Tibial nerve (tissue), 4 donors: ENCODE data around the gene ADGRG1. TPM values are rescaled to one million over a fixed set of nuclear protein-coding genes. Genes with fewer than 3 reads are reported as not detected.

Source experiments
- DNase-seq, 2 donors: peaks; one replicate each; pipeline ENCODE4 v3.0.0-alpha.2; 2019; ENCODE audit warnings: low spot score in 2 of 2
- H3K27ac ChIP-seq, 4 donors: fragments of 200-600 bp; sonication (generic) in 3 of 4; one replicate each; pipeline ENCODE4 v1.5.1; 2017 to 2019; ENCODE audit warnings: mild to moderate bottlenecking in 1 of 4
- H3K27me3 ChIP-seq, 2 donors: fragments of 200-600 bp; sonication (generic) in 1 of 2; one replicate each; pipeline versions ENCODE4 v1.5.1 to v1.6.0; 2017 to 2019
- H3K36me3 ChIP-seq, 3 donors: fragments of 200-600 bp; sonication (generic); one replicate each; pipeline ENCODE4 v1.5.1; 2018 to 2019
- H3K4me1 ChIP-seq, 4 donors: fragments of 200-600 bp; sonication (generic) in 3 of 4; one replicate each; pipeline ENCODE4 v1.5.1; 2017 to 2019
- H3K4me3 ChIP-seq, 4 donors: fragments of 200-600 bp; sonication (generic) in 3 of 4; one replicate each; pipeline ENCODE4 v1.5.1; 2017 to 2019; ENCODE audit warnings: mild to moderate bottlenecking in 1 of 4, moderate library complexity in 1 of 4
- H3K9me3 ChIP-seq, 4 donors: fragments of 200-600 bp; sonication (generic) in 3 of 4; one replicate each; pipeline ENCODE4 v1.5.1; 2017 to 2019
- EP300 ChIP-seq, 2 donors: sonication (generic); formaldehyde crosslinking; IDR thresholded peaks; one replicate each; pipeline ENCODE4 v1.6.1; 2017; ENCODE audit warnings: antibody characterized with exemption in 2 of 2, mild to moderate bottlenecking in 1 of 2
- POLR2A ChIP-seq, 2 donors: fragments of 450-650 bp; IDR thresholded peaks; one replicate each; pipeline ENCODE4 v1.6.1; 2017; ENCODE audit warnings: antibody characterized with exemption in 2 of 2, mild to moderate bottlenecking in 2 of 2, moderate library complexity in 2 of 2
- WGBS, 2 donors: methylation state at CpG; one replicate each; pipeline ENCODE4 v1.1.5; 2018; 5-methylcytosine and 5-hydroxymethylcytosine counted together
- total RNA-seq, 4 donors: library from RNA; depleted of rRNA; stranded (reverse); fragments of >200 nt; gene quantifications; one replicate each; pipeline ENCODE4 v1.1.0, GENCODE V29; 2016
- TF ChIP-seq, protein P1 (sequence below), 5 experiments: fragments of 200-600 bp in 3 of 5; fragments of 450-650 bp in 2 of 5; sonication (generic) in 3 of 5; IDR thresholded peaks; one replicate each; pipeline ENCODE4 v1.5.1; 2016 to 2019; ENCODE audit warnings: antibody characterized with exemption in 5 of 5, mild to moderate bottlenecking in 3 of 5, moderate library complexity in 2 of 5

Gene ADGRG1
- total RNA-seq, 4 donors from 2014 or later = 9.0 to 59.4 (median 41.8) TPM

DNA sequence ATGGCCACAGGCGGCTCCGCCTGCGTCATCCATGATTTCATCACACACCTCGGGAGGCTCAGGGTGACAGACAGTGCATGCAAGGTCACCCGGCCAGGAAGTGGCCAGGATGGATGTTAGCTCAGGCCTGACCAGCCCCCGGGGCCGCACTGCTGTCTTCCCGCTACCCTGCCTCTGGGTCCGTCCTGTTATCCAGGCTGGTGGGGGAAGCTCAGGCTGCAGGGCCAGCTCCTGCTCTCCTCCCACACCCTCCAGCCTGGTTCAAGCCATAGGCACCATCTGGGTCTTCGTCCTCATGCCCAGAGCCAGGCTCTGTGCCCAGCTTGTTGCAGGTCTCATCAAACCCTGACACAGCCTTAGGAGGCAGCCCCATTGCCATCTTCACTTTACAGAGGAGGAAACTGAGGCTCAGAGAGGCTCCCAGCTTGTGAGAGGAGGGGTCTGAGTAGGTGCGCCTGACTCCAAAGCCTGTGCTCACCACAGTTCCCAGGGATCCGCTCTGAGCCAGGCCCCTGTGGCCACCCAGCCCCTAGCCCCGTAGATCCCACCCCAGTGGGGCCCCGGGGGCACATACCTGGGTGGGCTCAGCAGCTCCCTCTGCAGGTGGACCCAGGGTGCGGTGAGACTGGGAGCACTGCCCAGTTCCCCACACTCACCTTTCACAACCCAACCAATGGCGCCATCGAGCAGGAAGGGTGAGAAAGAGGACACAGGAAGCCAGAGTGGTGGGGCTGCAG is 39.3 kb downstream of the ADGRG1 start:
- DNase-seq = no peak
- TF ChIP-seq EP300 (IDR thresholded peaks at IDR 0.05) = no peak
- TF ChIP-seq, protein P1, sequence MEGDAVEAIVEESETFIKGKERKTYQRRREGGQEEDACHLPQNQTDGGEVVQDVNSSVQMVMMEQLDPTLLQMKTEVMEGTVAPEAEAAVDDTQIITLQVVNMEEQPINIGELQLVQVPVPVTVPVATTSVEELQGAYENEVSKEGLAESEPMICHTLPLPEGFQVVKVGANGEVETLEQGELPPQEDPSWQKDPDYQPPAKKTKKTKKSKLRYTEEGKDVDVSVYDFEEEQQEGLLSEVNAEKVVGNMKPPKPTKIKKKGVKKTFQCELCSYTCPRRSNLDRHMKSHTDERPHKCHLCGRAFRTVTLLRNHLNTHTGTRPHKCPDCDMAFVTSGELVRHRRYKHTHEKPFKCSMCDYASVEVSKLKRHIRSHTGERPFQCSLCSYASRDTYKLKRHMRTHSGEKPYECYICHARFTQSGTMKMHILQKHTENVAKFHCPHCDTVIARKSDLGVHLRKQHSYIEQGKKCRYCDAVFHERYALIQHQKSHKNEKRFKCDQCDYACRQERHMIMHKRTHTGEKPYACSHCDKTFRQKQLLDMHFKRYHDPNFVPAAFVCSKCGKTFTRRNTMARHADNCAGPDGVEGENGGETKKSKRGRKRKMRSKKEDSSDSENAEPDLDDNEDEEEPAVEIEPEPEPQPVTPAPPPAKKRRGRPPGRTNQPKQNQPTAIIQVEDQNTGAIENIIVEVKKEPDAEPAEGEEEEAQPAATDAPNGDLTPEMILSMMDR (IDR thresholded peaks at IDR 0.05) = no peak
- H3K36me3 ChIP-seq = peaks cover 0 to 11% (median 0%) of the 10 kb centered on the region in 3 donors
- 78 to 80% methylated on average over 6 to 17 of the region's 17 CpGs for WGBS, 2 donors
- no peaks in the 10 kb centered on the region for H3K4me1 ChIP-seq
- no peaks in the 10 kb centered on the region for H3K9me3 ChIP-seq
- H3K4me3 ChIP-seq = no peak overlapping the region
- H3K27me3 ChIP-seq = peaks cover 0 to 3% of the 10 kb centered on the region in 2 donors
- H3K27ac ChIP-seq = no peak overlapping the region

DNA sequence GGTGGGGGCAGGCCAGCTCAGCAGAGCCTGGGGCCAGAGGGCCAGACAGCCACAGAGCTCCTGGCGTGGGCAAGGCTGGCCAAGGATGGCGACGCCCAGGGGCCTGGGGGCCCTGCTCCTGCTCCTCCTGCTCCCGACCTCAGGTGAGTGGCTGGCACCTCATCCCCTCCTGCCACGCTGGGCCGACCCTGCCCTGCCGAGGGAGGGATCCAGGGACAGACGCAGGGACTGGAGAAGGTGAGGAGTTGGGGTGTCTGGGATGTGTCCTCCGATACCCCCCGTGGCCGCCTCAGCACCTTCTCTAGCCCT is 39.8 kb downstream of the ADGRG1 start, which contains the start of gene ADGRG3:
Gene ADGRG3, plus strand, starts transcription at position 44 of the 309 bp plus-strand sequence. Its CDS starts 42 bp downstream, at position 86.
- no peak for DNase-seq
- Histone ChIP-seq H3K27ac (no peak within 1 kb of the TSS), H3K36me3 (peaks cover 0 to 7% (median 0%) of the 10 kb centered on the region in 3 donors), H3K4me1 (no peaks in the 10 kb centered on the region), H3K27me3 (peaks cover 0 to 7% of the 10 kb centered on the region in 2 donors), H3K9me3 (no peaks in the 10 kb centered on the region), H3K4me3 (no peak within 1 kb of the TSS)
- TF ChIP-seq EP300 (IDR thresholded peaks at IDR 0.05) (no peak), POLR2A (IDR thresholded peaks at IDR 0.05) (no peak)
- TF ChIP-seq, protein P1 (IDR thresholded peaks at IDR 0.05) = no peak
- WGBS, 2 donors = 90 to 93% methylated on average over 10 to 11 of the region's 11 CpGs

DNA sequence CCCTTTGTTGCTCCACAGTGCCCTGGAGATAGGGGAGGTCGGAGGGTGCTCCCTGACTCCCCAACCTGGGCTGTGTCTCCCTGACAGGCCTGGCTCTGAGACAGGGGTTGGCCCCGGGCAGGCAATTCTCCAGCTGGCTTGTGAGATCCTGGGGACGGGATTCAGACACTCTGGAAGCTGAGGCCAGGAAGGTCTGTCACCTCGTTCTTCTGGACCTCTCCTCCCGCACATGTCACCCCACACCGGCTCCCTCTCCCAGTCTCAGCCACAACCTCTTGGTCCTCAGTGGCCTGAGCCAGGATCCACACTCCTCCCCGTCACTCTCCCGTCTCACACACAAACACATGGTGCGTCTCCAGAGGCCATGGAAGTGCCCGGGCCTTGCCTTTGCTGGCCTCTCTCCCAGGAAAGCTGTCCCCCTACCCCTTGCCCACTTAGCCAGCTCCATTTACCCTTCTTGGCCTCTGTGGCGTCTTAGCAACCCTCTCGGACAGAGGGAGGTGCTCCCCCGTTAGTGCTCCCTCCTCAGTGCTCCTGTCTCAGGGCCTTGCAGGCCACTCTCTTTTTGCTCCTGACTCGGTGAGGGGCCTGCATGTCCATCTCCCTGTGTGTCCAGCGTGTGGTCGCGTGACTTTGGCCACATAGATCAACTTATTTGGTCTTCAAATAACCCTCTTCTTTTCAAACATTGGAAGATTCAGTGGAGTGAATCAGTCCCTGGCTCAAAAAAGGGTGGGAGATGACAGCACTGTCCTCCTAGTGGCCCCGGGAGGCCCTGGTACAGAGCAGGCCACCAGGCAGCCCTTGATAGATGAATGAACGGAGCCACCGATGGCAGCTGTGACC is 40.4 kb downstream of the ADGRG1 start:
- H3K36me3 ChIP-seq = peaks cover 0 to 1% (median 0%) of the 10 kb centered on the region in 3 donors
- no peak overlapping the region for H3K4me3 ChIP-seq
- H3K27me3 ChIP-seq = peaks cover 0 to 7% of the 10 kb centered on the region in 2 donors
- 89 to 93% methylated on average over 20 of the region's 20 CpGs for WGBS, 2 donors
- no peak for DNase-seq
- no peaks in the 10 kb centered on the region for H3K9me3 ChIP-seq
- no peaks in the 10 kb centered on the region for H3K4me1 ChIP-seq
- TF ChIP-seq EP300 (IDR thresholded peaks at IDR 0.05) (no peak), POLR2A (IDR thresholded peaks at IDR 0.05) (no peak)
- TF ChIP-seq, protein P1 (IDR thresholded peaks at IDR 0.05) = no peak
- H3K27ac ChIP-seq = no peak overlapping the region

DNA sequence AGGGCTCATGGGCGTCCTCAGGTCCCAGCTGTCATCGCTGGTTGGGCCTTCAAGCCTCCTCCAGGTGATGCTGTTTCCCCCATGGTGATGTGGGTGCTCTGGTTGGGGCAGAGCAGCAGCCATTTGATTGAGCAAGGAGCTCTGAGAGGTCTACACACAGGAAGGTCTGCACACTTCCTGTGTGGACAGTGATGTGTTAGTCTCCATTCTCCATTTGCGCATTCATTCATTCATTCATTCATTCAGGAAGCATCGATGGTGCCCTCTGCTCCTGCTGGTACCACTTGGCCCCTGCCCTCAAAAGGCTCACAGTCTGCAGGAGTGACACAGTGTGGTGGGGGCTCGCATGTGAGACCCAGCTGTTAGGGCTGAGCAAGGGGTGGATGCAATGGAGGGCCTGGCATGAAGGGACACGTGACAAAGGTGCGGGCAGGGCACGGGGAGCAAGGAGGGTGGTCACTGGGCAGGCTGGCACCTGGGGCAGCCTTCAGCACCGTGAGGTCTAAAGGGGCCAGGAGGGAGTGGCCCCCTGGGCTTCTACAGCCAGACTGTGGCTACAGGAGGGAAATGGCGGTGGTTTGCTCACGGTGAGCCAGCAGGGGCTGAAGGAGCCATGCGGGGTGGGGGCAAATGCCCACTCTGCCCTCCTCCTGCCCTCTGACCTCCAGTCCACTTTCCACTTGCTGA is 41.2 kb downstream of the ADGRG1 start:
- H3K27me3 ChIP-seq = peaks cover 0 to 7% of the 10 kb centered on the region in 2 donors
- DNase-seq = no peak
- no peaks in the 10 kb centered on the region for H3K36me3 ChIP-seq
- 87 to 95% methylated on average over 9 to 12 of the region's 12 CpGs for WGBS, 2 donors
- no peak overlapping the region for H3K27ac ChIP-seq
- no peak for TF ChIP-seq EP300 (IDR thresholded peaks at IDR 0.05)
- TF ChIP-seq, protein P1 (IDR thresholded peaks at IDR 0.05) = no peak
- TF ChIP-seq POLR2A (IDR thresholded peaks at IDR 0.05) = no peak
- H3K9me3 ChIP-seq = no peaks in the 10 kb centered on the region
- H3K4me1 ChIP-seq = no peaks in the 10 kb centered on the region
- no peak overlapping the region for H3K4me3 ChIP-seq
